Transverse colon (tissue), 4 donors: ENCODE results near the gene C9orf50.
"Not testable (repeated sequence)": the region's sequence is repeated elsewhere in the genome, so short reads cannot be mapped to it uniquely, and the experiment has no call there.

Experiments used
- POLR2AphosphoS5 ChIP-seq, 3 donors: sonication (generic); formaldehyde crosslinking; IDR thresholded peaks; one replicate each; pipeline ENCODE4 v1.6.1; 2016; ENCODE audit warnings: antibody characterized with exemption in 3 of 3
- TF ChIP-seq, protein P1 (sequence below), 5 experiments: fragments of 200-600 bp in 3 of 5; fragments of 450-650 bp in 2 of 5; sonication (generic) in 3 of 5; IDR thresholded peaks; 1 replicate in 2 of 5; 2 replicates in 3 of 5; pipeline ENCODE4 v1.5.1; 2016 to 2017; ENCODE audit warnings: antibody characterized with exemption in 5 of 5, inconsistent platforms in 3 of 5, mild to moderate bottlenecking in 2 of 5, moderate library complexity in 1 of 5

- TF ChIP-seq, protein P1, sequence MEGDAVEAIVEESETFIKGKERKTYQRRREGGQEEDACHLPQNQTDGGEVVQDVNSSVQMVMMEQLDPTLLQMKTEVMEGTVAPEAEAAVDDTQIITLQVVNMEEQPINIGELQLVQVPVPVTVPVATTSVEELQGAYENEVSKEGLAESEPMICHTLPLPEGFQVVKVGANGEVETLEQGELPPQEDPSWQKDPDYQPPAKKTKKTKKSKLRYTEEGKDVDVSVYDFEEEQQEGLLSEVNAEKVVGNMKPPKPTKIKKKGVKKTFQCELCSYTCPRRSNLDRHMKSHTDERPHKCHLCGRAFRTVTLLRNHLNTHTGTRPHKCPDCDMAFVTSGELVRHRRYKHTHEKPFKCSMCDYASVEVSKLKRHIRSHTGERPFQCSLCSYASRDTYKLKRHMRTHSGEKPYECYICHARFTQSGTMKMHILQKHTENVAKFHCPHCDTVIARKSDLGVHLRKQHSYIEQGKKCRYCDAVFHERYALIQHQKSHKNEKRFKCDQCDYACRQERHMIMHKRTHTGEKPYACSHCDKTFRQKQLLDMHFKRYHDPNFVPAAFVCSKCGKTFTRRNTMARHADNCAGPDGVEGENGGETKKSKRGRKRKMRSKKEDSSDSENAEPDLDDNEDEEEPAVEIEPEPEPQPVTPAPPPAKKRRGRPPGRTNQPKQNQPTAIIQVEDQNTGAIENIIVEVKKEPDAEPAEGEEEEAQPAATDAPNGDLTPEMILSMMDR (IDR thresholded peaks at IDR 0.05) = not testable (repeated sequence)
- not testable (repeated sequence) for TF ChIP-seq POLR2AphosphoS5 (IDR thresholded peaks at IDR 0.05)
Measured at GRCh38 chr9:129662239-129662638, 41.3 kb upstream of the C9orf50 start.
